GM21367 (cell line): ENCODE results near the gene COX18.

Experiments used
- ATAC-seq: cut with Tn5 transposase; IDR thresholded peaks from one replicate; pipeline ENCODE4 v1.9.1; 2021; ENCODE audit not compliant: unreplicated experiment

COX18 gene, protein sequence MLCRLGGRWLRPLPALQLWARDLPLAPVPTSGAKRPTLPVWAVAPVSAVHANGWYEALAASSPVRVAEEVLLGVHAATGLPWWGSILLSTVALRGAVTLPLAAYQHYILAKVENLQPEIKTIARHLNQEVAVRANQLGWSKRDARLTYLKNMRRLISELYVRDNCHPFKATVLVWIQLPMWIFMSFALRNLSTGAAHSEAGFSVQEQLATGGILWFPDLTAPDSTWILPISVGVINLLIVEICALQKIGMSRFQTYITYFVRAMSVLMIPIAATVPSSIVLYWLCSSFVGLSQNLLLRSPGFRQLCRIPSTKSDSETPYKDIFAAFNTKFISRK

DNA sequence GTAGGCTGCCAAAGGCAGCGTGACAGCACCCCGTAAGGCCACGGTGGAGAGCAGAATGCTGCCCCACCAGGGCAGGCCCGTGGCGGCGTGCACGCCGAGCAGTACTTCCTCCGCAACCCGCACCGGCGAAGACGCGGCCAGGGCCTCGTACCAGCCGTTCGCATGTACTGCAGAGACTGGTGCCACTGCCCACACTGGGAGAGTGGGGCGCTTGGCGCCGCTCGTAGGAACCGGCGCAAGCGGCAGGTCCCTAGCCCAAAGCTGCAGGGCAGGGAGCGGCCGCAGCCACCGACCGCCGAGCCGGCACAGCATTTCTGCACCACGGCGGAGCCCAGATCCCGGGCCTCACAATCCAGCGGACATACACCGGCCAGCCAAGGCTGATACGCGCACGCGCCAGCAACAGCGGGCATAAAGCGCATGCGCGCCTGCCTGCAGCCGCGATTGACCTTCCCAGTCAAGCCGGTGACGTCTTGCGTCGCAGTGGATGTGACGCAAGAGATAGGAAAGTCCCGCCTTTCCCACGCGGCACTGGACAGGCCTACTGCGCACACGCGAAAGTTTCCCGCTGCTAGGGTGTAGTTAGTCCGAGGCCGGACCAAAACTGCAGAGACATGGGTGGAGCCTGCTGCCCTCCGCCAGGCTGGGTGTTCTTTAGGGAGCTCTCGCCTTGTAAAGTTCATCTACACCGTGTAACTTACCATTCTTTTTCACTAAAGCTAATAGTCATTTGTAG is at the start of gene COX18:
Gene COX18 (minus strand): TSS at position 379 of the 736 bp plus-strand sequence. CDS start 67 bp downstream, at position 312.
- peak; percentile 85 for ATAC-seq

DNA sequence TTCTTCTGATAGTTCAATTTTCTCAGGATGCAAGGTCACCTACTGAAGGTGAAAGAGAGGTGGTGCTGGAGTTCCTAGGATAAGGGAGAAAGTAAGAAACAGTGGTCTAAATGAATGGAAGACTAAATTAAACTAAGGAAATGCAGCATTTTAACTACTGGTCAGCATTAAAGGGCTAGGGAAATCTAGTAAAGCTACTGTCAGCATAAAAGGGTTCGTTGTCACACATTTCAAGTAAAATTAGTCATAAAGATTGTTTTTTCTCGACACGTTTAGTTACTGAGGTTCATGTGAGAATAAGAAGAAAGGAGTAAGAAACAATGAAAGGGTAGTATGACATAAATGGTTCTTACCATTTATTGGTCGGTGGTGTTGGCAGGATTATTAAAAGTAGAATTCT is 40.0 kb upstream of the COX18 start:
- no peak for ATAC-seq

DNA sequence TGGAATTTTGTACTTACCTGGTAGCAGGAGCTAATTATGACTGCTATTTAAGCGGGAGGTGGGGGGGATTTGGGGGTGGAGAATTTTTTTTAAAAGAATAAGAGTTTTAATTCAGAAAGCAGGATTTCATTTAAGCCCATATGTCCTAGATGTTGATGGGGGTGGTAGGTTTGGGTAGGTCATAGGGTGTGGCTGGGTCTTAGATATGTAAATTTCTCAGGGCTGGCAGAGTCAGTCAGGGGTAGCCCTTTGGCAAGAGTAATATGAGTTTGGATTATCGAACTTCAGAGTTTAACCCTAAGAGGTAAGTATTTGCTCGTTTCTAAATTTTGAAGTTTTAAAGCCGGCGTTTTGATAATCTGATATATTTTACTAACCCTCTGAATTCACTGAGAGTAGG is 35.2 kb upstream of the COX18 start:
- ATAC-seq = no peak

DNA sequence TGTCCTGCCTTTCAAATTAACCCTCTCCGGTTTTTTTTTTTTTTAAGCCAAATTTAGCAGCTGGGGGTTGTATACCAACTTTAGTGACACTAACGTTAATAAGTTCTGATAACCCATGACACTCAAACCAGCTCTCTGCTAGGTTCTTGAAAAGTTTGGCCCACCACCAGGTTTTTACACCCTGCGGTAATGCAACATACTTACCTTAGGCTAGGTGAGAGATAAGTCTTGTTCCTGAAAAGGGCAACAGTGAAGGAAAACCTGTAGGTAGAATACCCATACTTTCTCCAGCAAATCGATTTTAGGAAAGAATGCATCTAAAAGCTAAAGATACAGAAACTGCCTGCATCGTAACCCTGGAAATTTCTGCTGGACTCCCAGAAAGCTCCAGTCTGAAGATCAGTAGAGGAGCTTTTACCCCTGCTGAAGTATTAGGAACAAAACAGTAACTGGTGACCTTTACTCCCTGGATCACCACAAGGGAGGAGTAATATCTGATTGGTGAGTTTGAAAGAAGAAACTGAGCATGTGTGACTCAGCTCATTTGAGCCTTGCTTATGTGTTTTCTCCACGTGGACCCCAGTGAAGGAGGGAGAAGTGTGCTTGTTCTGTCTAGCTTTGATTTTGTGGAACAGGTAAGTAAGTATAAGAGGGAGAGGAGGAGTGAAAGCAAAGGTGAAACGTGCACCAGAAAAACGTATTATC is 34.4 kb upstream of the COX18 start:
- ATAC-seq = no peak

DNA sequence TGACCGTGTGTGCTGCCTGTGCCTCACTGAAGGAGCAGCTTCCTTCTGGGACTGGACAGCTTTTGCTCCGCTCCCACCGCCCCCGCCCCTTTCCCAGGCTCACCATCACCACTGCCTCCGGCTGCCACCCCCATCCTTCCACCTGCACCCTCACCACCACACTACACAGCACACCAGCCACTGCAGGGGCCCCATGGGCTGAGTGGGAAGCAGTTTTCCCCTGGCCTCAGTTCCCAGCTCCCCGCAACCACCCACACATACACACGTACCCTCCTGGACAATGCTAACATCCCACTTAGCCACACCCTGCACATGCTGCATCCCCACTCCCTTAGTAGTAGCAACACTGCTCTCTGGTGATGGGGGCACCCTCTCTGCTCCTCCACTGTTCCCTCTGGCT is 29.6 kb upstream of the COX18 start:
- no peak for ATAC-seq

DNA sequence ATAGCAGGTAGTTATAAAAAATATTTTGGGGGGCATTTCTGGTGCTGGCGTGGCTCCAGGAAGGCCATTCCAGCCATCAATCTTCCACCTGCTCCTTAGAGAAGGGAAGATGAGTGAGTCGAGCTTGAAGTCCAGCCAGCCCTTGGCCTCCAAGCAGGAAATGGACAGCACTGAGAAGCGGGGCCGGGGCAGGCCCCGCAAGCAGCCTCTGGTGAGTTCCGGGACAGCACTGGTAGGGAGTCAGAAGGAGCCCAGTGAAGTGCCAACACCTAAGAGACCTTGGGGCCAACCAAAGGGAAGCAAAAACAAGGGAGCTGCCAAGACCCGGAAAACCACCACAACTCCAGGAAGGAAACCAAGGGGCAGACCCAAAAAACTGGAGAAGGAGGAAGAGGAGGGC is 29.2 kb upstream of the COX18 start:
- no peak for ATAC-seq

DNA sequence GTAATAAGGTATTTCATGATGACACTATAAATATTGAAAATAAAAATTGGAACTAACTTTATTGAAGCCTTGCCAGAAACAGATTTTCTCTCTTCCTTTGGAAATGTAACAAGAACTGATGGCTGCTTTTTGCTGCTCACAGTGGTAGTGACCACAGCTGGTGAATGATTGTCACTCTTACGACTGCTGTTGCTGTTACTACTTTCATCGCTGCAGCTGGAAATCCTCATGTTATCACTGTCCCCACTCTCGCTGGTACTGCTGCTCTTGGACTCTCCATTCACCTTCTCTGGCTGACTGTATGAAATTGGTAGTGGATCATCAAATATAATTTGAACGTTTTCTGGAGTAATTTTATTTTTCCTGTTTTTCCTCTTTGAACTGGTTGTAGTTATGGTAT is 28.5 kb upstream of the COX18 start:
- no peak for ATAC-seq

DNA sequence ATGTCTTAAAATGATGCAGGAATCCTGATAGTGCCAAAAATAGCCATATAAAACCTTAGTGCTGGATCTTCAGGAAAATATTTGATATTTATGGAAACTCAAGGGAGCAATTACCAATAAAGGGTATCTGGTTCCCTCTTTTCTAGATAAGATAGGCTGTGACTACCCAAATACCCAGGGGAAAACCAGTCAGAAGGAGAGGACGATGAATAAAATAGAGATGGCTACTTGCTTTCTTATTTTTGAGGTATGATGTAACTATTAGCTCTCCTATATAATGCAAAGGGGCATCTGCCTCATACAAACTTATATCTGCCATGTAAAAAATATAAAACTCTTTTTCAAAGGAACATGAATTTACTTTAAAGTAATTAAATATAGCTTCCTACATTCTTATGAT is 23.4 kb upstream of the COX18 start:
- ATAC-seq = no peak

DNA sequence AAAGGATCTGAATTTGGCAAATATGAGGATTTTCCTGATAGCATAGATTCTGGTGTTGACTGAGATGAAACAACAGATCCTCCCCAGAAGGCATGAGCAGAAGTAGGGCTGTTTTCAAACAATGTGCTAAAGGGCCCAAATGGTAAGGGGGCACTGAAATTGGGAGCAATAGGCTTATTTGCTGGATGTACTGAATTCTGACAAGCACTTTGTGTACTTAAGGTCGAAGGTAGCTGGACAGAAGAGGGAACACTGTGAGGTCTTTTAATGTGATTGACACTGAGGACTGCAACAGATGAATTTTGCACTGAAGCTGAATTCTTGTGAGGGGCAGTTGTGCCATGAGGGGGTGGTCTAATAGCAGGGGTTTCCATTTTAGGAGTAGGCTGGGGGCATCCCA is 21.2 kb upstream of the COX18 start:
- ATAC-seq = no peak

DNA sequence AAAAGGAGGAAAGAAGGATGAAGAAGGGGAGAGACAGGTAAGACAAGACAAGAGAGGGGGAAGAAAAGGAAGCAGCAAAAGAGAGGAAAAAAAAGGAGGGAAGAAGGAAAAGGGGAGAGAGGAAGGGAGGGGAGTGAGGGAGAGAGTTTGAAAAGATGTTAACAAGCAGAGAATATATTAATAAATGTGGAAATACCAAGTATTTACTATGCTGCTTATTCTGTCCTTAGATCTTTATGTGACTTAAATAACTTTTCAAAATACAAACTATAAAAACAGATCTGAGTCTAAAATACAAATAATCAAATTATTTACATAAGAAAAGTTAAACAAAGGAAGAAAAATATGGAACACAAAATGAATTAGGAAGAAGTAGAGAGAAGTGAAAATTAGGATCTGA is 18.4 kb upstream of the COX18 start:
- no peak for ATAC-seq

DNA sequence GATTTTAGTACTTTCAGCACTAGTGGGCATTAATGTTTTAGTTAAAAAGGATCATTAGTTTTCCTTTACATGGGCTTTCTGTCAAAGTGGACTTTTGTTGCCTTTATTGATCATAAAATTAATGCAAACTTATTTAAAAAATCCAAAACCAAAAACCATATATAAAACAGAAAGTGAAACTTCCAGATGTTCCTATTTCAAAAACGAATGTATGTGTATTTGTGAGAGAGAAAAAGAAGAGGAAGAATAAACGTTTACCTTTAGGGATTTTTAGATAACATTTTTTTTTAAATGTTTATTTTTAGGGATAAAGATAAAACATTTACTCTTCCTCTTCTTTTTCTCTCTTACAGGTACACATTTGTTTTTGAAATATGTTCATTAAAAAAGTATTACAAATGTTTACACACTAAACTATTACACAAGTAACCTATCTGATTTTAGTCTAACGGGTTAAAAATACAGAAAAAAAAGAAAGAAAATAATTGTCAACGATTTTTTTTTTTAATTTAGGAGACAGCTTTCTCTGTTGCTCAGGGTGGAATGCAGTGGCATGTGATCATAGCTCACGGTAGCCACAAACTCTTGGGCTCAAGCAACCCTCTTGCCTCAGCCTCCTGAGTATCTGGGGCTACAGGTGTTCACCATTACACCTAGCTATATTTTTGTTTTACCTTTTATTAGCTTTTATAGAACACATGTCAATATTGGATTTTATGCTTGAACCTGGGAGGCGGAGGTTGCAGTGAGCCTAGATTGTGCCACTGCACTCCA is 16.8 kb upstream of the COX18 start:
- ATAC-seq = no peak

DNA sequence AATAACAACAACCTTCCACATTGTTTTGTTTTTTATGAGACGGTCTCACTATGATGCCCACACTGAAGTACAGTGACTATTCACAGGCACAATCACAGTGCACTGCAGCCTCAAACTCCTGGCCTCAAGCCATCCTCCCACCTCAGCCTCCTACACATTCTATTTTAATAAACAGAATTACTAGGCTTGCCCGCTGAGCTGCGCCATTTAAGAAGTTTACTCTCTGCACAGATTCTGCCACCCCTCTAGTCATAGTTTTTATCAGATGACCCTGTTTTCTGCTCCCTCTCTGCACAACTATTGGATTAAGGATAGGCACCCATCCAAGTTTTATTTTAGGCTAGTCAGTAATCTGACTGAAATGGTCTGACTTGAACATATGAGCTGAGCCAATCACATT is 11.3 kb upstream of the COX18 start:
- ATAC-seq = no peak

DNA sequence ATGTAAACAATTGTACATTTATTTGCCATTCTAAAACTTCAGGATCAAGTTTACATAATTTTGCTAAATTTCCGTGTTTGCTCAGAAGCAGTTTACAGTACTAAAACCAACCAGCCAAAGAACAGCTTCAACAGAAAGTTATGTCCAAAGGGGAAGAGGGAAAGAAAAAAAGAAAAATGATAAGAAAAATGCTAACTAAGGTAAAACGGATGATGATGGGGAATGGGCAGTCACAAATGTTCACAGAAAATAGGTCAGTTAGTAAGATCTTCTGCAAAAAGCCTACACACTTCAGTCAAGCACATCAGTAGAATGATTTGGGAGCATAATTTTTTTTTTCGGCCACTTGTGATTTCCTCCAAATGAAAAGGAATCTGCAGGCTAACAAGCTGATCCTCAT is 6.3 kb upstream of the COX18 start:
- no peak for ATAC-seq

DNA sequence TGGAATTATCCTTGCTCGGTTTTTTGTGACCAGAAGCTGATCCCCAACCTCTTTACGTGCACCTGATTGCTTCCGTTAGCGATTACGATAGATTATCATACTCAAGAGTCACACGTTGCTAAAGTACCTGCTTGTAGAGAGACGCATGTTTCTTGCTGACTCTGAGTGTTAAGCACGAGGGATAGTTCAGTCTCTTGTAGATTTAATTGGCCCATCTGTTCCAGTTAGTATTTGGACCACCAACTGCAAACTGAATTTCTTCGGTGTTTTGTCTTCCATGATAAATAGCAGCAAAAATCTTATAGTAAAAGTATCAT is 516 bp upstream of the COX18 start:
- ATAC-seq = peak; percentile 12

DNA sequence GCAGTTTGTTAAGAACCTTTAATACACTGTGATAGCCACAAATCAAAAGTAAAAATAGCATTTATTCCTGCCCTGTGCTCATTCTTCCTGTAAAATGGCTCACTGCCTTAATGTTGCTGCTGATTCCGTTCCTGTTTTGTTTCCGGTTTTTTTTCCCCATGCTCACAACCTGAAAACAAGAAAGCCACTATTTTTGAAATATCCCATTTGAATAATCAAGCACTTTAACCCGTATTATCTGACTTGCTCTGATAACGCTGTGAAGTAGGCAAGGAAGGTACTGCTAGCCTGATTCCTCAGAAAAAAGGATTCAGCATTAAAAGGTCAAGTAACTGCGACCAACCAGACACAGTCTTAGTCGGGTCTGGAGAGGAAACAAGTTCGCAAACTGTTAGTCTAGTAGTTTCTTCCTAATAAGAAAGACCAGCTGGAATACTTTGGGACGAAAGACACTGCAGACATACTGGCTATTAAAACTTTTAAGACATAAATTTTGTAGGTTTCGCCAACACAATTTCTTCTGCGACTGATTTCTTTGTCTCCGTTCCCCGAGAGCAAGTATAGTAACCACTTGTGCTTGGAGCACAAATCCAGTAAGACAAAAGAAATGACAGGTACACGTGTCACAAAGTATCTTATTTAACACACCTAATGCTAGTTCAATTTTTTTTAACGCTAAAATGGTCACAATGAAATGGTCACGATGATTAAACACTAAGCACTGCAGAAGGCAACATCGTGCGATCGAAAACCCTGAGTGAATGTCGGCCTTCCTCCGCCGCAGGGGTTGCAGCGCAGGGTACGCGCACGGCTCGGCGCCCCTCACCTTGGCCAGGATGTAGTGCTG is 802 bp downstream of the COX18 start:
- ATAC-seq = peak; percentile 1

DNA sequence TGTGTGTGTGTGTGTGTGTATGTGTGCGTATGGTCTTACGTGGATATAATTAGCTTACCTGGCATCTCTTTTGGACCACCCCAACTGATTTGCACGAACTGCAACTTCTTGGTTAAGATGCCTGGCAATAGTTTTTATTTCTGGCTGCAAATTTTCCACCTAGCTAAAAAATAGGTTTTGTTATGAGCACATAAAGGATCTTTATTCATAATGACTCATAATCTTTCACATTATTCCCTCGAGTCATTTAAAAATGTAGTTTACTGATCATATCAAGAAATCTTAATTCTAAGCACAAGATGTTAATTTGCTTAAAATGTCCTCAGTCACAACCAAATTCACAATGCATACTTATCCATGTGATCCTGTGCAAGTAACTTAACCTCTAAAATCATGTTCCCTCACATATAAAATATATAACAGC is 1.5 kb downstream of the COX18 start:
- no peak for ATAC-seq

DNA sequence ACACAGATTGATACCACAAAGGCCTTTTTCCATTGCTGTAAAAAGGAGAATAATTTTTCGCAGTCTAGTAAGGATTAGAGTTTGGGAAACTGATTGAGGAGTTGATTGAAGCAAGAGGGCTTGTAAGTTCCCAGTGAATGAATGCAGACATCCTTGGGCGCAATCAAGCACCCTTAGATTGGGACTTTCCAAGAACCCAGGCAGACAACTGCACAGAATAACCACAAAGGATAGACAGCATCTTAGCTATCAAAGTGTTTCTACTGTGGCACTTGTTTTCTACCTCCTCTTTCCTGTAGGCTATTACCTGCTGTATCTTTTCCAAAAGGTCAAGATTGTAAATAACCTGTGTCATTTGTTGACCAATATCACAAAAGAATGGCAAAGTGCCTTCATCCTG is 2.6 kb downstream of the COX18 start:
- ATAC-seq = no peak

DNA sequence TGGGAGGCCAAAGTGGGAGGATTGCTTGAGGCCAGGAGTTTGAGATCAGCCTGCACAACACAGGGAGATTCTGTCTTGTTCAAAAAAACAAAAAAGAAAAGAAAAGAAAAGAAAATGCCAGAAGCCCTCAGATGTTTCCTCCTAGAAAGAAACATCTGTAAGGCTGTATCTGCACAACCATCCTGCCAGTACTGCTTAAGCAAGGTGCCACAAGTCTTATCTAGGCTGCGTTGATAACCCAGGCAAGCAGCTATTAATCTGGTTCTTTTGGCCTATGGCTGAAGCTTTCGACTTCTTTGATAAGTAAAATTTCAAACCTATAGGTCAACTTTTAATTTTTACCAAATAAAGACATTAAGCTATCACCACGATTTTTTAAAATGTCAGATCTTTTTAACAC is 3.1 kb downstream of the COX18 start:
- no peak for ATAC-seq

DNA sequence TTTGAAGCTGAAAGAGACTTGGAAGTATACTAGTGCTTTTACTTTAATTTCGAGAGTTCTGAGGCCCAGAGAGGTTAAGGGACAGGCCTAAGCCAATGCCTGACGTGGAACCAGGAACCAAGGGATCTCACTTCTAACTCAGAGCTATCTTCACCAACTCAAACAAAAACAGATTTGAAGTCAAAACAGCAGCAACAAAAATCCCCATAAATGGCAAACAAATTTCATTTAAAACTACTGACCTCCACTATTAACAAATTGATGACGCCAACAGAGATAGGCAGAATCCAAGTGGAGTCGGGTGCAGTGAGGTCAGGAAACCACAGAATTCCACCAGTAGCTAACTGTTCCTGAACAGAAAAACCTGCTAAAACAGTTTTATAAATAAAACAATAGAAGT is 5.0 kb downstream of the COX18 start:
- no peak for ATAC-seq

DNA sequence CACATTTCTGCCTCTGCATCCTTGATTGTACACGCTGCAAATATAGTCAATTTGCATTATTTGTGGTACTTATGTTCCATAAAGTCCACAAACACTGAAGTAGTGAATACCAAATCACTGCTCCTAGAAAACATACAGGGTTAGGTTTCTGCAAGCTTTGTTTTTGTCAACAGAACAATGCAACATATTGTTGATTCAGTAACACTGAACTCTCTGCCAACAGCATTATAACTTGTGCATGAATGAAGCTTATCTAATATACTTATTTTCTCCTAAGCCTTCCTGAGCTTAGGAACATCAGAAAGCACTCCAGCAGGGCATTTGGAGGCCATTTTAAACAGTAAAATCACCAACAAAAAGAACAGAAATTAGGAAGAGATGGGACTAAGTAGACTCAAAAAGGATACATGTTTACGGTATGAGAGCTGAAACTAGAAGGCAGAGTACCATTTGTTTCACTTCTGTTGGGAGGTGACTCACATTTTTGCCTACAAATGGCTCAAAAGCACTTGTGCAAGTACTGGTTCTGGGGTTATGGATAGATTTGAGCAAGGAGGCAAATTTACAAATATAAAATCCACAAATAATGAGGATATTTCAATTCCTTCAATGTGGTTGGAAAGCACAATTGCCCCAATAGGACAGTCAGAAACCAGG is 14.1 kb downstream of the COX18 start:
- ATAC-seq = peak; percentile 95
